IMR-90 (cell line): Measurements from ENCODE around the gene EVA1A. TPM values are rescaled to one million over a fixed set of nuclear protein-coding genes. Genes with fewer than 3 reads are reported as not detected.

Experiments used
- ATAC-seq: fragments of 200-7000 bp; cut with Tn5 transposase; 2 replicates; pipeline ENCODE4 v1.9.1; 2020; ENCODE audit warnings: low read depth, mild to moderate bottlenecking, moderate library complexity
- BruUV-seq: library from RNA; stranded (reverse); fragments of 400-500 nt; replicated peaks from 2 replicates; lab custom pipeline; 2021; lab: Mats Ljungman, UMichigan
- CTCF ChIA-PET: fragments of 300-600 bp; formaldehyde crosslinking; extraction: SDS; loops from one replicate; lab custom pipeline; 2021; ENCODE audit warnings: antibody characterized with exemption; lab: Yijun Ruan, JAX
- POLR2A ChIA-PET: fragments of 300-600 bp; sonication (Branson Sonifier 250); formaldehyde crosslinking; loops from one replicate; lab custom pipeline; 2022; ENCODE audit warnings: antibody characterized with exemption; ENCODE audit not compliant: unreplicated experiment; lab: Charles Lee
- DNase-seq: peaks from one replicate; pipeline ENCODE4 v3.0.0; 2013
- H2AFZ ChIP-seq: replicated peaks from 2 replicates; pipeline ENCODE3; 2013; ENCODE audit warnings: low read length, mild to moderate bottlenecking; ENCODE audit not compliant: poor library complexity
- H2AK5ac ChIP-seq: 2 replicates; pipeline ENCODE4 v1.6.1; 2013; ENCODE audit warnings: low read depth, low read length, inconsistent platforms
- H2AK9ac ChIP-seq: replicated peaks from 2 replicates; pipeline ENCODE3; 2013; ENCODE audit warnings: mild to moderate bottlenecking, low read depth, low read length, moderate library complexity; ENCODE audit not compliant: poor library complexity
- H2BK120ac ChIP-seq: 2 replicates; pipeline ENCODE4 v1.6.1; 2013; ENCODE audit warnings: low read depth, low read length, inconsistent platforms
- H2BK15ac ChIP-seq: 3 replicates; pipeline ENCODE4 v1.6.1; 2013; ENCODE audit warnings: low read depth, low read length, inconsistent platforms
- H2BK20ac ChIP-seq: 2 replicates; pipeline ENCODE4 v1.6.1; 2013; ENCODE audit warnings: low read depth, mild to moderate bottlenecking, inconsistent platforms, low read length, moderate library complexity
- H2BK5ac ChIP-seq: 2 replicates; pipeline ENCODE4 v1.6.1; 2013; ENCODE audit warnings: mild to moderate bottlenecking, low read depth, low read length, inconsistent platforms; ENCODE audit not compliant: poor library complexity, severe bottlenecking
- H3K14ac ChIP-seq: replicated peaks from 2 replicates; pipeline ENCODE4 v1.6.1; 2013; ENCODE audit warnings: low read depth, low read length, inconsistent platforms
- H3K18ac ChIP-seq: 2 replicates; pipeline ENCODE4 v1.6.1; 2013; ENCODE audit warnings: low read depth, low read length, control low read depth
- H3K23ac ChIP-seq: 2 replicates; pipeline ENCODE4 v1.6.1; 2013; ENCODE audit warnings: low read depth, low read length, inconsistent platforms
- H3K27ac ChIP-seq: 2 replicates; pipeline ENCODE4 v1.5.1; 2013; ENCODE audit warnings: mild to moderate bottlenecking, control low read depth, low read length; ENCODE audit not compliant: insufficient read depth
- H3K27me3 ChIP-seq: 2 replicates; pipeline ENCODE4 v1.6.1; 2013; ENCODE audit warnings: low read length; ENCODE audit not compliant: control insufficient read depth, insufficient read depth
- H3K36me3 ChIP-seq: 2 replicates; pipeline ENCODE4 v1.6.1; 2013; ENCODE audit warnings: low read length, mixed read lengths; ENCODE audit not compliant: control insufficient read depth, insufficient read depth
- H3K4ac ChIP-seq: 2 replicates; pipeline ENCODE4 v1.6.1; 2013; ENCODE audit warnings: low read depth, low read length, inconsistent platforms
- H3K4me1 ChIP-seq: 2 replicates; pipeline ENCODE4 v1.6.1; 2013; ENCODE audit warnings: low read length, mixed read lengths; ENCODE audit not compliant: control insufficient read depth, insufficient read depth
- H3K4me2 ChIP-seq: 2 replicates; pipeline ENCODE4 v1.6.1; 2013; ENCODE audit warnings: low read depth, mild to moderate bottlenecking, control low read depth, low read length, moderate library complexity
- H3K4me3 ChIP-seq: 2 replicates; pipeline ENCODE4 v1.5.1; 2013; ENCODE audit warnings: low read depth, mild to moderate bottlenecking, control low read depth, low read length, moderate library complexity; ENCODE audit not compliant: insufficient read depth
- H3K56ac ChIP-seq: 2 replicates; pipeline ENCODE4 v1.6.1; 2013; ENCODE audit warnings: low read length, inconsistent platforms; ENCODE audit not compliant: insufficient read depth; ENCODE audit errors: extremely low read depth
- H3K79me1 ChIP-seq, 2 experiments: 2 replicates each; pipeline ENCODE4 v1.6.1; 2013; ENCODE audit warnings: low read length in 2 of 2, inconsistent platforms in 1 of 2, low read depth in 1 of 2
- H3K9ac ChIP-seq: 2 replicates; pipeline ENCODE4 v1.6.1; 2013; ENCODE audit warnings: low read depth, low read length, control low read depth
- H3K9me1 ChIP-seq: 2 replicates; pipeline ENCODE4 v1.6.1; 2013; ENCODE audit warnings: low read length, inconsistent platforms; ENCODE audit not compliant: insufficient read depth
- H3K9me3 ChIP-seq: 2 replicates; pipeline ENCODE4 v1.6.1; 2013; ENCODE audit warnings: low read length; ENCODE audit not compliant: control insufficient read depth, insufficient read depth
- H4K20me1 ChIP-seq: 2 replicates; pipeline ENCODE4 v1.6.1; 2013; ENCODE audit warnings: low read length, inconsistent platforms; ENCODE audit not compliant: insufficient read depth
- H4K5ac ChIP-seq: 2 replicates; pipeline ENCODE4 v1.6.1; 2013; ENCODE audit warnings: mild to moderate bottlenecking, low read depth, low read length, control low read depth
- H4K8ac ChIP-seq, 2 experiments: 2 replicates each; pipeline ENCODE4 v1.6.1; 2013; ENCODE audit warnings: low read depth in 2 of 2, low read length in 2 of 2, control low read depth in 1 of 2, inconsistent platforms in 1 of 2
- H4K91ac ChIP-seq: 2 replicates; pipeline ENCODE4 v1.6.1; 2013; ENCODE audit warnings: low read depth, low read length, inconsistent platforms; ENCODE audit not compliant: insufficient read depth
- BHLHE40 ChIP-seq: fragments of 150-350 bp; IDR thresholded peaks from 2 replicates; pipeline ENCODE4 v1.6.1; 2016; ENCODE audit warnings: mild to moderate bottlenecking, low read depth, low read length
- CEBPB ChIP-seq: IDR thresholded peaks from 2 replicates; pipeline ENCODE4 v1.6.1; 2012; ENCODE audit warnings: low read depth, low read length, improper control_type of control experiment
- CHD1 ChIP-seq: IDR thresholded peaks from 2 replicates; pipeline ENCODE4 v1.6.1; 2012; ENCODE audit warnings: low read depth, low read length, improper control_type of control experiment
- CTCF ChIP-seq: conservative IDR thresholded peaks from 2 replicates; pipeline ENCODE4 v1.5.1; 2012; ENCODE audit warnings: mild to moderate bottlenecking, low read depth, low read length, improper control_type of control experiment
- ELK1 ChIP-seq: fragments of 150-350 bp; IDR thresholded peaks from 2 replicates; pipeline ENCODE4 v1.6.1; 2016; ENCODE audit warnings: low read depth, mild to moderate bottlenecking, low read length, moderate library complexity, borderline replicate concordance
- FOS ChIP-seq: fragments of 150-350 bp; IDR thresholded peaks from 2 replicates; pipeline ENCODE4 v1.6.1; 2016; ENCODE audit warnings: low read depth, low read length
- MAFK ChIP-seq: IDR thresholded peaks from 2 replicates; pipeline ENCODE4 v1.6.1; 2012; ENCODE audit warnings: low read depth, low read length, improper control_type of control experiment
- MAZ ChIP-seq: IDR thresholded peaks from 2 replicates; pipeline ENCODE4 v1.6.1; 2012; ENCODE audit warnings: low read depth, mild to moderate bottlenecking, low read length, improper control_type of control experiment, moderate library complexity, borderline replicate concordance
- MXI1 ChIP-seq: IDR thresholded peaks from 2 replicates; pipeline ENCODE4 v1.6.1; 2012; ENCODE audit warnings: low read depth, mild to moderate bottlenecking, low read length, moderate library complexity, borderline replicate concordance
- NFE2L2 ChIP-seq: fragments of 150-350 bp; IDR thresholded peaks from 2 replicates; pipeline ENCODE4 v1.6.1; 2016; ENCODE audit warnings: low read depth, mild to moderate bottlenecking, low read length
- POLR2A ChIP-seq: IDR thresholded peaks from 2 replicates; pipeline ENCODE4 v1.6.1; 2012; ENCODE audit warnings: mild to moderate bottlenecking, low read depth, low read length
- RAD21 ChIP-seq: IDR thresholded peaks from 2 replicates; pipeline ENCODE4 v1.6.1; 2012; ENCODE audit warnings: low read length, improper control_type of control experiment
- RCOR1 ChIP-seq: IDR thresholded peaks from 2 replicates; pipeline ENCODE4 v1.6.1; 2012; ENCODE audit warnings: mild to moderate bottlenecking, low read length, improper control_type of control experiment; ENCODE audit not compliant: insufficient replicate concordance
- RFX5 ChIP-seq: IDR thresholded peaks from 2 replicates; pipeline ENCODE4 v1.8.0; 2012; ENCODE audit warnings: low read depth, mild to moderate bottlenecking, low read length, moderate library complexity
- SMC3 ChIP-seq: fragments of 150-350 bp; IDR thresholded peaks from 2 replicates; pipeline ENCODE4 v1.6.1; 2016; ENCODE audit warnings: low read depth, mild to moderate bottlenecking, antibody characterized with exemption, low read length, moderate library complexity
- USF2 ChIP-seq: fragments of 150-350 bp; IDR thresholded peaks from 2 replicates; pipeline ENCODE4 v1.6.1; 2017; ENCODE audit warnings: mild to moderate bottlenecking, antibody characterized with exemption, low read length, low read depth
- WGBS, 2 experiments: methylation state at CpG; one replicate each; pipeline versions ENCODE4 v1.1.5 to v1.1.7; 2013; ENCODE audit warnings: missing lambda C conversion rate in 2 of 2; ENCODE audit not compliant: insufficient read length in 1 of 2; ENCODE audit errors: extremely low coverage in 2 of 2; 5-methylcytosine and 5-hydroxymethylcytosine counted together
- dilution Hi-C: fragments of 300-500 bp; cut with HindIII; formaldehyde crosslinking; loops from one replicate; pipeline ENCODE4 v1.14.3; 2018; ENCODE audit warnings: low sequenced_read_pairs; ENCODE audit not compliant: unreplicated experiment
- in situ Hi-C: fragments of 300-500 bp; cut with MboI; formaldehyde crosslinking; loops from 3 replicates; pipeline ENCODE4 v1.14.3; 2019; ENCODE audit warnings: low sequenced_read_pairs, inconsistent platforms, mixed read lengths
- intact Hi-C: fragments of 100-400 bp; cut with micrococcal nuclease; formaldehyde crosslinking; loops from 2 replicates; pipeline ENCODE4 v1.10.0; 2022
- polyA plus RNA-seq, 3 experiments: library from polyadenylated mRNA; depleted of rRNA; stranded (reverse); fragments of >200 nt; gene quantifications; 2 replicates each; pipeline ENCODE4 v1.2.3, GENCODE V29; 2012; ENCODE audit warnings: low replicate concordance in 1 of 3
- total RNA-seq: library from RNA; depleted of rRNA; stranded (reverse); fragments of >200 nt; gene quantifications from 2 replicates; pipeline ENCODE4 v1.2.3, GENCODE V29; 2012

EVA1A gene
- total and polyA plus RNA-seq, 2 of the 4 experiments (the other 2 are of a cell fraction) = 54.5 to 93.7 TPM

- peak; percentile 76 for ATAC-seq
- H4K8ac ChIP-seq = no peak overlapping the region
- peaks cover 18% of the 10 kb centered on the region for H3K9me1 ChIP-seq
- H2AK9ac ChIP-seq = no peak overlapping the region
- DNase-seq = peak; percentile 86
- H2AFZ ChIP-seq = no peak overlapping the region
- in situ Hi-C loops (no loop called here), intact Hi-C loops (no loop called here), dilution Hi-C loops (no loop called here)
- H3K18ac ChIP-seq = no peak overlapping the region
- POLR2A ChIA-PET = no interaction called here
- H3K9ac ChIP-seq = no peak overlapping the region
- H4K91ac ChIP-seq = no peak overlapping the region
- no TSS peak for BruUV-seq
- no peak overlapping the region for H3K4me2 ChIP-seq
- WGBS, 2 experiments = no CpG with 5 or more reads among the region's 2 CpGs
- H3K23ac ChIP-seq = no peak overlapping the region
- H2BK15ac ChIP-seq = no peak overlapping the region
- H3K4me3 ChIP-seq = no peak overlapping the region
- no peak overlapping the region; the same call in 1 of the 2 replicates for H3K14ac ChIP-seq
- H3K56ac ChIP-seq = no peak overlapping the region
- H3K36me3 ChIP-seq = no peaks in the 10 kb centered on the region; the same call in none of the 2 replicates
- no peak overlapping the region for H2BK5ac ChIP-seq
- no peak overlapping the region for H2BK120ac ChIP-seq
- peaks cover 31% of the 10 kb centered on the region; the same call in 1 of the 2 replicates for H4K20me1 ChIP-seq
- H3K79me1 ChIP-seq = peaks cover 52 to 75% of the 10 kb centered on the region in 2 experiments
- CTCF ChIA-PET = interaction anchor here (0.7 to 0.9 kb wide), 2 partner anchors 43 to 45 kb away, joined by 3 read pairs; no protein-coding TSS in a partner anchor
- H3K27me3 ChIP-seq = no peaks in the 10 kb centered on the region
- no peak overlapping the region for H4K5ac ChIP-seq
- H2AK5ac ChIP-seq = no peak overlapping the region
- H2BK20ac ChIP-seq = peak overlapping the region; percentile 43; the same call in 1 of the 2 replicates
- H3K27ac ChIP-seq = peak overlapping the region; percentile 21; the same call in 1 of the 2 replicates
- H3K9me3 ChIP-seq = no peaks in the 10 kb centered on the region
- no peak for TF ChIP-seq FOS
- TF ChIP-seq RCOR1 = no peak
- TF ChIP-seq POLR2A = no peak
- no peak for TF ChIP-seq MAFK
- TF ChIP-seq MXI1 = no peak
- no peak for TF ChIP-seq CTCF
- TF ChIP-seq CEBPB = no peak
- no peak for TF ChIP-seq NFE2L2
- TF ChIP-seq USF2 = no peak
- TF ChIP-seq BHLHE40 = no peak
- no peak for TF ChIP-seq SMC3
- TF ChIP-seq ELK1 = no peak
- no peak for TF ChIP-seq MAZ
- no peak for TF ChIP-seq RFX5
- no peak for TF ChIP-seq CHD1
- no peak for TF ChIP-seq RAD21
- H3K4ac ChIP-seq = peak overlapping the region; percentile 43; the same call in 1 of the 2 replicates
- peaks cover 15% of the 10 kb centered on the region for H3K4me1 ChIP-seq
Observed at GRCh38 chr2:75503048-75503607, 57.6 kb downstream of the EVA1A start.
